ENCODE measurements around the gene SLC25A19. TPM values are rescaled to one million over a fixed set of nuclear protein-coding genes. Genes with fewer than 3 reads are reported as not detected.

Gene SLC25A19
- total and polyA plus RNA-seq, 3 experiments from 2014 or later, result 15.5 to 126 (median 119) TPM

DNA sequence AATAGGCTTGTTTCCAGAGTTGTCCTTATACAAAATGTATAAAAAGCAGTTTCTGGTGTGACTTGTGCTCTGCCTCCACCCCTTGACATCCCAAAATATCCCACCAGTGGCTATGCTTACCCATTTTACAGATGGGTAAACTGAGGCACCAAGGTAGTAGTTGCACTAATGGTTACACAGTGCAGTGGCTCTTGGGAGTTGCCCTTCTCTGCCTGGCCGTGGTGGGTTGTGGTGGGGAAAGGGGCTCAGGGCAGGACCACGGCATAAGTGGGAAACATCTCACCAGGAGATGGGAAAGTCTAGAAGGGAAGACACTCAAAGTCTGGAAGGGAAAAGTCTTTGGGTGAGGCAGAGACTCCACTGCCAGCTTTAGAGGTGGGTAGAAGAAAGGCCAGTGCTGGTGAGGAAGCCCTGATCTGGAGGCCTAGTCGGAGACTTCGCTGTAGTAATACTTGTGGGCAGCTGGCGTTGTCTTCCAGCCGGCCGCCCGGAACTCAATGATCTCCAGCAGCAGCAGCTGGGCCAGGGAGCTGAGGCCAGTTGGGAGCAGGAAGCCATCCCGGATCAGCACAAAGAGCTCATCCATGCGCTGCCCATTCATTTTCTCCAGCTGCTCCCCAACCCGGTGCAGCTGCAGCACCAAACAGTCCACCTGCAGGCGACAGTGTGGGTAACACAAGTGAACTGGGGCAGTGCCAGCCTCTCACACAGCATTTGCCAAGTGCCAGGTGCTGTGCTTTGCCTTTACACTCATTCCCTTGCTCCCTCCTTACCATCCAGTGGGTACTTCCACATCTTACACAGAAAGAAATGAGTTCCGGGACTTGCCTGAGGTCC, 22.7 kb downstream of the SLC25A19 start:
- peak overlapping the region in 1 of 7 donors; percentile 64 for H3K4me3 Mint-ChIP-seq
- ChIA-PET POLR2A (no interaction called here), CTCF (interaction anchor here (0.9 kb wide), 1 partner anchor 146 kb away, joined by 4 read pairs; no protein-coding TSS in a partner anchor)
- no peaks in the 10 kb centered on the region for H3K9me3 ChIP-seq (ENCODE audit: low read length)
- peaks cover 0 to 52% (median 4%) of the 10 kb centered on the region in 3 donors for H3K36me3 Mint-ChIP-seq
- DNase-seq, result peak in 1 of 5 donors; percentile 36
- peaks cover 0 to 3% of the 10 kb centered on the region in 2 donors for H3K27me3 Mint-ChIP-seq
- H3K4me1 Mint-ChIP-seq, result peaks cover 16 to 33% (median 20%) of the 10 kb centered on the region in 3 donors
- peak overlapping the region in 2 of 8 donors; percentile 35 to 80 for H3K27ac Mint-ChIP-seq
- no peak overlapping the region for H3K4me3 ChIP-seq (ENCODE audit: low read length)
- peaks cover 19% of the 10 kb centered on the region for H3K4me1 ChIP-seq (ENCODE audit: insufficient read depth, low read length)
- no peak overlapping the region for H3K27ac ChIP-seq (ENCODE audit: low read depth, low read length)
- peaks cover 25% of the 10 kb centered on the region for H3K36me3 ChIP-seq (ENCODE audit: insufficient read depth, low read length)
- no peaks in the 10 kb centered on the region for H3K27me3 ChIP-seq (ENCODE audit: insufficient read depth, low read length, poor library complexity, severe bottlenecking)
- H3K9me3 Mint-ChIP-seq, result no peaks in the 10 kb centered on the region

DNA sequence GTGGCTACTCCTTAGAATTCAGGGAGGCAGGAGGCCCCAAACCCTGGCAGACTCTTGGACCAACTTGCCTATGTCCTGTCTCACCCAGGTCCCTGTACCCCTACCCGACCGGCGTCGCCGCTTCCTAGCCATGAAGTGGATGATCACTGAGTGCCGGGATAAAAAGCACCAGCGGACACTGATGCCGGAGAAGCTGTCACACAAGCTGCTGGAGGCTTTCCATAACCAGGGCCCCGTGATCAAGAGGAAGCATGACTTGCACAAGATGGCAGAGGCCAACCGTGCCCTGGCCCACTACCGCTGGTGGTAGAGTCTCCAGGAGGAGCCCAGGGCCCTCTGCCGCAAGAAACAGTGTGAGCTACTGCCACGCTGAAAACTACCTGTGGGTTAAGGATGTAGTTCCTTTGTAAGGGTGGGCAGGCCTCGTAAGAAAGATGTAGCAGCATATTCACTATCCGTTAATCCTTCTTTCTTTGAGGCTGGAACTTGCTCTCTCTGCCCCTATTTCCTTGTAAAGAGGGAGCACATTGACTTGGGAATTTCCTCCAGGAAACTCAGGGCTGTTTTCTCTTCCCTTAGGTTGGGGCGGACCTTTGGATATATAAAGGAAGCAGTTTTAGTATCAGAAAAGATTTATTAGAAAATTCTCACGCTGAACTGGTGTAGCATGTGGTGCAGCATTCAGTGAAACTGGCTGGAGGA, 23.5 kb downstream of the SLC25A19 start:
- H3K36me3 Mint-ChIP-seq, result peaks cover 0 to 59% (median 4%) of the 10 kb centered on the region in 3 donors
- ChIA-PET CTCF (no interaction called here), POLR2A (no interaction called here)
- H3K9me3 Mint-ChIP-seq, result no peaks in the 10 kb centered on the region
- Histone ChIP-seq H3K9me3 (ENCODE audit: low read length) (no peaks in the 10 kb centered on the region), H3K27ac (ENCODE audit: low read depth, low read length) (no peak overlapping the region), H3K27me3 (ENCODE audit: insufficient read depth, low read length, poor library complexity, severe bottlenecking) (no peaks in the 10 kb centered on the region), H3K4me3 (ENCODE audit: low read length) (no peak overlapping the region), H3K36me3 (ENCODE audit: insufficient read depth, low read length) (peaks cover 25% of the 10 kb centered on the region), H3K4me1 (ENCODE audit: insufficient read depth, low read length) (peaks cover 20% of the 10 kb centered on the region)
- peak overlapping the region in 2 of 7 donors; percentile 20 to 27 for H3K4me3 Mint-ChIP-seq
- peaks cover 19 to 41% (median 23%) of the 10 kb centered on the region in 3 donors for H3K4me1 Mint-ChIP-seq
- peak in 1 of 5 donors; percentile 42 for DNase-seq
- H3K27me3 Mint-ChIP-seq, result peaks cover 0 to 3% of the 10 kb centered on the region in 2 donors
- peak overlapping the region in 1 of 8 donors; percentile 39 for H3K27ac Mint-ChIP-seq

DNA sequence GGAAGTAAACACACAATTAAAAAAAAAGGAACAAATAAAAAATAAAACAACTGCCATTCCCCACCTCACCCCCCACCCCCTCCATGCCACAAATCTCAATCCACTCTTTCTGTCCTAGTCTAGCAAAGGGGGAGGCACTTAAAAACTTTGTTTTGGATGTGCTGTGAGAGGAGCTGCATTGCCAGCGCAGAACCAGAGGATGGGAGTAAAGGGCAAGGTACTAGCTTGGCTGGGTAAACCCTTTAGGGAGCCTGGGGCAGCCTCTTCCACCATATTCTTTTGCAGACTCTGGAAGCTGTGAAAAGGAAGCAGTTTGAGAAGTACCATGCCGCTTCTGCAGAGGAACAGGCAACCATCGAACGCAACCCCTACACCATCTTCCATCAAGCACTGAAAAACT, 26.2 kb downstream of the SLC25A19 start:
- Mint-ChIP-seq H3K4me1 (peaks cover 37 to 53% (median 37%) of the 10 kb centered on the region in 3 donors), H3K27ac (peak overlapping the region in 6 of 8 donors; percentile 54 to 100 (median 100)), H3K9me3 (no peaks in the 10 kb centered on the region), H3K4me3 (peak overlapping the region; percentile 56 to 98 (median 94)), H3K27me3 (peaks cover 0 to 3% of the 10 kb centered on the region in 2 donors), H3K36me3 (peaks cover 0 to 67% (median 6%) of the 10 kb centered on the region in 3 donors)
- DNase-seq, result no peak
- no peak overlapping the region for H3K27ac ChIP-seq (ENCODE audit: low read depth, low read length)
- no peaks in the 10 kb centered on the region for H3K9me3 ChIP-seq (ENCODE audit: low read length)
- ChIA-PET POLR2A (interaction anchor here (0.6 to 4.3 kb wide), 4 partner anchors 8 to 142 kb away, joined by 8 to 79 read pairs (median 24); partner anchors contain the start of genes GRB2, MIF4GD and SLC25A19), CTCF (interaction anchor here (1.2 to 5.2 kb wide), 5 partner anchors 8 to 150 kb away, joined by 4 to 76 read pairs (median 13); partner anchors contain the start of genes GRB2, MIF4GD and SLC25A19)
- H3K4me1 ChIP-seq (ENCODE audit: insufficient read depth, low read length), result peaks cover 29% of the 10 kb centered on the region
- H3K4me3 ChIP-seq (ENCODE audit: low read length), result no peak overlapping the region
- H3K36me3 ChIP-seq (ENCODE audit: insufficient read depth, low read length), result peaks cover 25% of the 10 kb centered on the region
- no peaks in the 10 kb centered on the region for H3K27me3 ChIP-seq (ENCODE audit: insufficient read depth, low read length, poor library complexity, severe bottlenecking)

DNA sequence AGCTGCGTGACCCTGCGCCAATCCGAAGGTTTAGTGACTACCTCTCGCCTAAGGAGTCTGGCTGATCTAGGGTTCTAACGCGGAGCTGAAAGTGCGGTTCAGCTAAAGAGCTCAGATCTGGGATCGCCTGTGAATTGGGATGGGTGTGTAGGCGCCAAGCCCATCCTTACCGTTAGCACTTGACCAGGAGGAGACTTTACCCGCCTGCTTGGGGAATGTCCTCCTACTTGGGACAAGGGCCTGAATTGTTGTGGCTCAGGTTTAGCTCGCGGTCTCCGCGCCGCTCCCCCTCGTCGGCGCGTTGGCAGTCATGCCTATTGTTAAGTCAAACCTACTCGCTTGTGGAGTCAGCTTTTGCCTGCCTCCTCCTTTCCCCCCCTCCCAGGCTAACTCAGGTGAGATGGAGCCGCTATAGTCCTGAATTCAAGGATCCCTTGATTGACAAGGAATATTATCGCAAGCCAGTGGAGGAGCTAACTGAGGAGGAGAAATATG, 27.1 kb downstream of the SLC25A19 start:
- ChIA-PET CTCF (interaction anchor here (0.9 to 5.2 kb wide), 11 partner anchors 9 to 194 kb away, joined by 3 to 76 read pairs (median 5); partner anchors contain the start of genes GRB2, MIF4GD, SLC25A19 and TMEM94), POLR2A (interaction anchor here (0.6 to 4.3 kb wide), 8 partner anchors 9 to 228 kb away, joined by 3 to 79 read pairs (median 6); partner anchors contain the start of genes GRB2, MIF4GD, SLC25A19 and TMEM94)
- H3K9me3 Mint-ChIP-seq, result no peaks in the 10 kb centered on the region
- Histone ChIP-seq H3K4me3 (ENCODE audit: low read length) (peak overlapping the region; percentile 94), H3K27me3 (ENCODE audit: insufficient read depth, low read length, poor library complexity, severe bottlenecking) (no peaks in the 10 kb centered on the region), H3K4me1 (ENCODE audit: insufficient read depth, low read length) (peaks cover 29% of the 10 kb centered on the region), H3K27ac (ENCODE audit: low read depth, low read length) (peak overlapping the region; percentile 99), H3K36me3 (ENCODE audit: insufficient read depth, low read length) (peaks cover 21% of the 10 kb centered on the region), H3K9me3 (ENCODE audit: low read length) (no peaks in the 10 kb centered on the region)
- peak overlapping the region; percentile 92 to 98 (median 95) for H3K4me3 Mint-ChIP-seq
- H3K36me3 Mint-ChIP-seq, result peaks cover 0 to 64% (median 6%) of the 10 kb centered on the region in 3 donors
- peaks cover 0 to 3% of the 10 kb centered on the region in 2 donors for H3K27me3 Mint-ChIP-seq
- peaks cover 43 to 62% (median 46%) of the 10 kb centered on the region in 3 donors for H3K4me1 Mint-ChIP-seq
- peak in 1 of 5 donors; percentile 44 for DNase-seq
- peak overlapping the region; percentile 99 to 100 (median 100) for H3K27ac Mint-ChIP-seq

DNA sequence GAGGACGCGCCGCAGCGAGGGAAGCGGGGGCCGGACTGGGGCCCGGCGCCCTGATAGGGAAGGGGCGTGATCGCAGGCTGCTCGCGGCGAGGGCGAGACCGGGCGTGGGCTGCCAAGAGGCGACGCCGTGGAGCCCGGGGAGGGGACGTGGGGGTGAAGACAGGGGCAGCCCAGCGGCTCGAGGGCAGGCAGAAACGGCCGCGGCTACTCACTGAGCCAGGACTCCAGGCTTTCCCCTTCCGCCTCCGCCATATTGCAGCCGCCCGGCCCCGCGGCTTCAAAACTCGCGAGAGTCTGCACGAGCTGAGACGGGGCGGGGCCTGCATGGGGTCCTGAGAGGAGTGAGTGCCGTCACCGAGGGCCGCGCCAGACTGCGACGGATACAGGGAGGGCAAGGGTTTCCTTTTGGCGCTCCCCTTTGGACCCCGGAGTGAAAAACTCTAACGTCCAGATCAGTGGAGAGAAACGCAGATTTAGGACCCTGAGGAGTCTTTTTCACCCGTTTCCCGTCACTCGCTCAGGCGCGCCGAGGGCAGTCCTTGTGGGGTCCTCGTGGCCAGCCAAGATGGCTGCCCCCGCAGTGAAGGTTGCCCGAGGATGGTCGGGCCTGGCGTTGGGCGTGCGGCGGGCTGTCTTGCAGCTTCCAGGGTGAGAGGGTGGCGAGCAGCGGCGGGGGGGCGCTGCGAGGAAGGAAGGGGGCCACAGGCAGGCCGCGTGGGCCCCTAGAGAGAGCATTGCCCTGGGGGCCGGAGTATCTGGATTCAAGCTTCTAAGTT, 27.7 kb downstream of the SLC25A19 start, which contains the start of the genes GGA3 and MRPS7:
TSS of gene GGA3 (minus strand) at position 271 of the 776 bp plus-strand sequence. CDS start at position 252, 19 bp downstream.
TSS of gene MRPS7 (plus strand) at position 544 of the 776 bp plus-strand sequence. CDS start at position 566, 22 bp downstream.
- H3K27ac Mint-ChIP-seq, result peak within 1 kb of the TSS; percentile 99 to 100 (median 100)

DNA sequence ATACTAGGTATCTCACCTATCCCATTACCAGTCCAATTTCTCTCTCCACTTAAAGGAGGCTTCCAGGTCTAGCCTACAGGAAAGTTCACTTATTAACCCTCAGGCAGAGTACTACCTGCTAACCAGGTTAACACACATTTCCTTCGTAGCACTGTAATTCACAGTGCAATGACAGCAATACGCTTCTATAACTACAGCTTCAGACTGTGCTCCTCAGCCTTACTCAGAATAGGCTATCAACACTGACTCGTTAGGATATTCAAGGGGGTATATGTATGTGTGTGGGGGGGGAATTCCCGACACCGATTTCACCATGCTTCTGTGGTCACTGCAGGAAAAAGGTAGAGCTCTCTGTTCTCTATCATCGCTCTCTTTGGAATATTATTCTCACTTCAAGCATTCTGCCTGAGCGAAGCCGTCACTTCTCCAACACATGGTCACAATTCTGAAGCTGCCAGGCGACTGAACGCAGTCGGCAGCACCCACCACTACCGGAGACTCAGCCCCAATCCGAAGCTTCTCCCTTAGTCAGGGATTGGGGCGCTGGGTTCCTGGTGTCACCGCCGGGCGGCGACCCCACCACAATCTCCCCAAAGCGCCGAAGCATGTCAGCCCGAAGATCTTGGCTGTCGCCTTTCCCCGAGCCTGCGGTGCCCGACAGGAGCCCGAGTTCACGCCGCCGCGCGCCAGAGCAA, 28.4 kb downstream of the SLC25A19 start:
- Histone ChIP-seq H3K9me3 (ENCODE audit: low read length) (no peaks in the 10 kb centered on the region), H3K36me3 (ENCODE audit: insufficient read depth, low read length) (peaks cover 9% of the 10 kb centered on the region), H3K27me3 (ENCODE audit: insufficient read depth, low read length, poor library complexity, severe bottlenecking) (no peaks in the 10 kb centered on the region), H3K4me3 (ENCODE audit: low read length) (peak overlapping the region; percentile 94), H3K27ac (ENCODE audit: low read depth, low read length) (peak overlapping the region; percentile 99), H3K4me1 (ENCODE audit: insufficient read depth, low read length) (peaks cover 29% of the 10 kb centered on the region)
- Mint-ChIP-seq H3K9me3 (no peaks in the 10 kb centered on the region), H3K27ac (peak overlapping the region; percentile 99 to 100 (median 100)), H3K4me1 (peaks cover 55 to 75% (median 60%) of the 10 kb centered on the region in 3 donors), H3K36me3 (peaks cover 0 to 50% (median 6%) of the 10 kb centered on the region in 3 donors), H3K27me3 (peaks cover 0 to 1% of the 10 kb centered on the region in 2 donors), H3K4me3 (peak overlapping the region; percentile 92 to 98 (median 95))
- CTCF ChIA-PET, result interaction anchor here (0.7 to 5.2 kb wide), 11 partner anchors 10 to 147 kb away, joined by 3 to 76 read pairs (median 4); partner anchors contain the start of genes GRB2, MIF4GD, SLC25A19 and SUMO2
- DNase-seq, result peak in 1 of 5 donors; percentile 28
- POLR2A ChIA-PET, result interaction anchor here (0.6 to 4.3 kb wide), 11 partner anchors 10 to 406 kb away, joined by 3 to 79 read pairs (median 4); partner anchors contain the start of genes MIF4GD, RECQL5, SLC25A19 and TMEM94

More for the DNA sequence above, 27.7 kb downstream of the SLC25A19 start, which contains the start of the genes GGA3 and MRPS7:
- Histone ChIP-seq H3K4me3 (ENCODE audit: low read length) (peak within 1 kb of the TSS; percentile 94), H3K4me1 (ENCODE audit: insufficient read depth, low read length) (peaks cover 29% of the 10 kb centered on the region), H3K9me3 (ENCODE audit: low read length) (no peaks in the 10 kb centered on the region), H3K27ac (ENCODE audit: low read depth, low read length) (peak within 1 kb of the TSS; percentile 99), H3K36me3 (ENCODE audit: insufficient read depth, low read length) (peaks cover 15% of the 10 kb centered on the region), H3K27me3 (ENCODE audit: insufficient read depth, low read length, poor library complexity, severe bottlenecking) (no peaks in the 10 kb centered on the region)
- Mint-ChIP-seq H3K4me1 (peaks cover 48 to 68% (median 52%) of the 10 kb centered on the region in 3 donors), H3K9me3 (no peaks in the 10 kb centered on the region), H3K4me3 (peak within 1 kb of the TSS; percentile 92 to 98 (median 95)), H3K36me3 (peaks cover 0 to 57% (median 6%) of the 10 kb centered on the region in 3 donors), H3K27me3 (peaks cover 0 to 3% of the 10 kb centered on the region in 2 donors)
- peak; percentile 93 to 97 (median 97) for DNase-seq
- ChIA-PET POLR2A (interaction anchor here (0.6 to 4.3 kb wide), 11 partner anchors 9 to 405 kb away, joined by 3 to 79 read pairs (median 4); partner anchors contain the start of genes GRB2, MIF4GD, RECQL5 and SLC25A19), CTCF (interaction anchor here (0.7 to 5.2 kb wide), 14 partner anchors 10 to 194 kb away, joined by 3 to 76 read pairs (median 4); partner anchors contain the start of genes GRB2, MIF4GD, SLC25A19 and TMEM94)
